ENCODE measurements around the gene FHIP2A.
"Not testable (repeated sequence)": the region's sequence is repeated elsewhere in the genome, so short reads cannot be mapped to it uniquely, and the experiment has no call there.

Gene FHIP2A

GRCh38 chr10:114855776-114856543 lies 34.4 kb downstream of the FHIP2A start:
- no peak for DNase-seq (ENCODE audit: low read depth in 1 of 2, low spot score in 1 of 2)
- Histone ChIP-seq H3K4me3 (replicated peaks; ENCODE audit: insufficient read depth, low read length) (no peak overlapping the region), H3K27me3 (ENCODE audit: insufficient read depth, poor library complexity, severe bottlenecking) (no peaks in the 10 kb centered on the region), H3K27ac (replicated peaks) (no peak overlapping the region)
- no peak for TF ChIP-seq GABPA (IDR thresholded peaks at IDR 0.05; ENCODE audit: low read depth)
- TF ChIP-seq, protein P1, sequence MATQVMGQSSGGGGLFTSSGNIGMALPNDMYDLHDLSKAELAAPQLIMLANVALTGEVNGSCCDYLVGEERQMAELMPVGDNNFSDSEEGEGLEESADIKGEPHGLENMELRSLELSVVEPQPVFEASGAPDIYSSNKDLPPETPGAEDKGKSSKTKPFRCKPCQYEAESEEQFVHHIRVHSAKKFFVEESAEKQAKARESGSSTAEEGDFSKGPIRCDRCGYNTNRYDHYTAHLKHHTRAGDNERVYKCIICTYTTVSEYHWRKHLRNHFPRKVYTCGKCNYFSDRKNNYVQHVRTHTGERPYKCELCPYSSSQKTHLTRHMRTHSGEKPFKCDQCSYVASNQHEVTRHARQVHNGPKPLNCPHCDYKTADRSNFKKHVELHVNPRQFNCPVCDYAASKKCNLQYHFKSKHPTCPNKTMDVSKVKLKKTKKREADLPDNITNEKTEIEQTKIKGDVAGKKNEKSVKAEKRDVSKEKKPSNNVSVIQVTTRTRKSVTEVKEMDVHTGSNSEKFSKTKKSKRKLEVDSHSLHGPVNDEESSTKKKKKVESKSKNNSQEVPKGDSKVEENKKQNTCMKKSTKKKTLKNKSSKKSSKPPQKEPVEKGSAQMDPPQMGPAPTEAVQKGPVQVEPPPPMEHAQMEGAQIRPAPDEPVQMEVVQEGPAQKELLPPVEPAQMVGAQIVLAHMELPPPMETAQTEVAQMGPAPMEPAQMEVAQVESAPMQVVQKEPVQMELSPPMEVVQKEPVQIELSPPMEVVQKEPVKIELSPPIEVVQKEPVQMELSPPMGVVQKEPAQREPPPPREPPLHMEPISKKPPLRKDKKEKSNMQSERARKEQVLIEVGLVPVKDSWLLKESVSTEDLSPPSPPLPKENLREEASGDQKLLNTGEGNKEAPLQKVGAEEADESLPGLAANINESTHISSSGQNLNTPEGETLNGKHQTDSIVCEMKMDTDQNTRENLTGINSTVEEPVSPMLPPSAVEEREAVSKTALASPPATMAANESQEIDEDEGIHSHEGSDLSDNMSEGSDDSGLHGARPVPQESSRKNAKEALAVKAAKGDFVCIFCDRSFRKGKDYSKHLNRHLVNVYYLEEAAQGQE (IDR thresholded peaks at IDR 0.05; ENCODE audit: insufficient replicate concordance, low read depth) = no peak
- TF ChIP-seq, protein P2, sequence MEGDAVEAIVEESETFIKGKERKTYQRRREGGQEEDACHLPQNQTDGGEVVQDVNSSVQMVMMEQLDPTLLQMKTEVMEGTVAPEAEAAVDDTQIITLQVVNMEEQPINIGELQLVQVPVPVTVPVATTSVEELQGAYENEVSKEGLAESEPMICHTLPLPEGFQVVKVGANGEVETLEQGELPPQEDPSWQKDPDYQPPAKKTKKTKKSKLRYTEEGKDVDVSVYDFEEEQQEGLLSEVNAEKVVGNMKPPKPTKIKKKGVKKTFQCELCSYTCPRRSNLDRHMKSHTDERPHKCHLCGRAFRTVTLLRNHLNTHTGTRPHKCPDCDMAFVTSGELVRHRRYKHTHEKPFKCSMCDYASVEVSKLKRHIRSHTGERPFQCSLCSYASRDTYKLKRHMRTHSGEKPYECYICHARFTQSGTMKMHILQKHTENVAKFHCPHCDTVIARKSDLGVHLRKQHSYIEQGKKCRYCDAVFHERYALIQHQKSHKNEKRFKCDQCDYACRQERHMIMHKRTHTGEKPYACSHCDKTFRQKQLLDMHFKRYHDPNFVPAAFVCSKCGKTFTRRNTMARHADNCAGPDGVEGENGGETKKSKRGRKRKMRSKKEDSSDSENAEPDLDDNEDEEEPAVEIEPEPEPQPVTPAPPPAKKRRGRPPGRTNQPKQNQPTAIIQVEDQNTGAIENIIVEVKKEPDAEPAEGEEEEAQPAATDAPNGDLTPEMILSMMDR (IDR thresholded peaks at IDR 0.05; ENCODE audit: insufficient read depth, low read length) = no peak
- no peak for TF ChIP-seq POLR2AphosphoS5 (IDR thresholded peaks at IDR 0.05; ENCODE audit: low read depth)
- no peak for TF ChIP-seq SPI1 (IDR thresholded peaks at IDR 0.05; ENCODE audit: borderline replicate concordance, low read depth)

DNA sequence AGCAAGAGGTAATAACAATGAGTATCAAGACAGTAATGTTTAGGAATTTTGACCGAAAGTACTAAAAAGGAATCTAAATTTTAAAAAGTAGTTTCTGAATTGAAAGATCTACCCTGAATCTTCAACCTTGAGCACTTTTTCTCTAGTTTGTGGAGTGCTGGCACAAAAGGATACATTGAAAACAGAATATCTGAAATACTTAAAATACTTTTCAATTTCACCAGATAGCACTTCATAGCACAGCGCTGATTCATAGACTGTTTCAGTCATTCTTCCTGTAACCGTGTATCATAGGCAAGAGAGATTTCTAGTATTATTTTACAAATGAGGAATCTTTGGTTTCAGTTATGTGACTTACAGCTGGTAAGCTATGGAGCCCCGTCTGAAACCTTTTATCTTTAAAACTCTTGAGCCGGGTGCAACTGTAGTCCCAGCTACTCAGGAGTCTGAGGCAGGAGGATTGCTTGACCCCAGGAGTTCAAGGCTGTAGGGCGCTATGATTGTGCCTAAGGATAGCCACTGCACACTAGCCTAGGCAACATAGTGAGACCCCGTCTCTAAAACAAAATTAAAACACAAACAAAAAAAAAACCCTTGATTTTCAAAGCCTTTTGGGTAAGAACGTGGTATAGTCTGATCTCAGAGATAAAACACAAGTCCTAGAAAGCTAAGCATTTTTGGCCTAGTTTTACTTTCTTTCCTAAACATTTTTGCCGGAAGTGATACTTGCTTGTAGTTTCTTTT lies 35.1 kb downstream of the FHIP2A start:
- TF ChIP-seq, protein P2 (IDR thresholded peaks at IDR 0.05; ENCODE audit: insufficient read depth, low read length) = no peak
- TF ChIP-seq POLR2AphosphoS5 (IDR thresholded peaks at IDR 0.05; ENCODE audit: low read depth) (no peak), SPI1 (IDR thresholded peaks at IDR 0.05; ENCODE audit: borderline replicate concordance, low read depth) (no peak), GABPA (IDR thresholded peaks at IDR 0.05; ENCODE audit: low read depth) (no peak)
- TF ChIP-seq, protein P1 (IDR thresholded peaks at IDR 0.05; ENCODE audit: insufficient replicate concordance, low read depth) = no peak
- no peaks in the 10 kb centered on the region for H3K27me3 ChIP-seq (ENCODE audit: insufficient read depth, poor library complexity, severe bottlenecking)
- no peak overlapping the region for H3K27ac ChIP-seq (replicated peaks)
- no peak overlapping the region for H3K4me3 ChIP-seq (replicated peaks; ENCODE audit: insufficient read depth, low read length)
- DNase-seq (ENCODE audit: low read depth in 1 of 2, low spot score in 1 of 2) = no peak

- H3K4me3 ChIP-seq (replicated peaks; ENCODE audit: insufficient read depth, low read length); H3K27ac ChIP-seq (replicated peaks): not testable (repeated sequence)
These were observed 35.6 kb downstream of the FHIP2A start for GRCh38 chr10:114857288-114857565.

GRCh38 chr10:114857922-114858629 lies 36.5 kb downstream of the FHIP2A start:
- no peak for TF ChIP-seq SPI1 (IDR thresholded peaks at IDR 0.05; ENCODE audit: borderline replicate concordance, low read depth)
- TF ChIP-seq, protein P2 (IDR thresholded peaks at IDR 0.05; ENCODE audit: insufficient read depth, low read length) = no peak
- TF ChIP-seq, protein P1 (IDR thresholded peaks at IDR 0.05; ENCODE audit: insufficient replicate concordance, low read depth) = no peak
- no peak for TF ChIP-seq POLR2AphosphoS5 (IDR thresholded peaks at IDR 0.05; ENCODE audit: low read depth)
- TF ChIP-seq GABPA (IDR thresholded peaks at IDR 0.05; ENCODE audit: low read depth) = no peak
- Histone ChIP-seq H3K4me3 (replicated peaks; ENCODE audit: insufficient read depth, low read length) (no peak overlapping the region), H3K27ac (replicated peaks) (no peak overlapping the region), H3K27me3 (ENCODE audit: insufficient read depth, poor library complexity, severe bottlenecking) (no peaks in the 10 kb centered on the region)
- no peak for DNase-seq (ENCODE audit: low read depth in 1 of 2, low spot score in 1 of 2)

More at GRCh38 chr10:114857288-114857565, 35.6 kb downstream of the FHIP2A start:
- H3K27me3 ChIP-seq (ENCODE audit: insufficient read depth, poor library complexity, severe bottlenecking); DNase-seq (ENCODE audit: low read depth in 1 of 2, low spot score in 1 of 2): not testable (repeated sequence)
